Tongue (tissue), 2 donors: Measurements from ENCODE around the gene TRIM25. TPM values are rescaled to one million over a fixed set of nuclear protein-coding genes. Genes with fewer than 3 reads are reported as not detected.
"Not testable (repeated sequence)": the region's sequence is repeated elsewhere in the genome, so short reads cannot be mapped to it uniquely, and the experiment has no call there.

Source experiments
- DNase-seq: peaks from one replicate; pipeline ENCODE4 v3.0.0-alpha.2; 2015
- total RNA-seq: library from RNA; depleted of rRNA; stranded (reverse); fragments of >200 nt; gene quantifications from one replicate; pipeline ENCODE4 v1.2.3, GENCODE V29; 2014

The TRIM25 gene, protein sequence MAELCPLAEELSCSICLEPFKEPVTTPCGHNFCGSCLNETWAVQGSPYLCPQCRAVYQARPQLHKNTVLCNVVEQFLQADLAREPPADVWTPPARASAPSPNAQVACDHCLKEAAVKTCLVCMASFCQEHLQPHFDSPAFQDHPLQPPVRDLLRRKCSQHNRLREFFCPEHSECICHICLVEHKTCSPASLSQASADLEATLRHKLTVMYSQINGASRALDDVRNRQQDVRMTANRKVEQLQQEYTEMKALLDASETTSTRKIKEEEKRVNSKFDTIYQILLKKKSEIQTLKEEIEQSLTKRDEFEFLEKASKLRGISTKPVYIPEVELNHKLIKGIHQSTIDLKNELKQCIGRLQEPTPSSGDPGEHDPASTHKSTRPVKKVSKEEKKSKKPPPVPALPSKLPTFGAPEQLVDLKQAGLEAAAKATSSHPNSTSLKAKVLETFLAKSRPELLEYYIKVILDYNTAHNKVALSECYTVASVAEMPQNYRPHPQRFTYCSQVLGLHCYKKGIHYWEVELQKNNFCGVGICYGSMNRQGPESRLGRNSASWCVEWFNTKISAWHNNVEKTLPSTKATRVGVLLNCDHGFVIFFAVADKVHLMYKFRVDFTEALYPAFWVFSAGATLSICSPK
- 22.1 TPM for total RNA-seq

DNA sequence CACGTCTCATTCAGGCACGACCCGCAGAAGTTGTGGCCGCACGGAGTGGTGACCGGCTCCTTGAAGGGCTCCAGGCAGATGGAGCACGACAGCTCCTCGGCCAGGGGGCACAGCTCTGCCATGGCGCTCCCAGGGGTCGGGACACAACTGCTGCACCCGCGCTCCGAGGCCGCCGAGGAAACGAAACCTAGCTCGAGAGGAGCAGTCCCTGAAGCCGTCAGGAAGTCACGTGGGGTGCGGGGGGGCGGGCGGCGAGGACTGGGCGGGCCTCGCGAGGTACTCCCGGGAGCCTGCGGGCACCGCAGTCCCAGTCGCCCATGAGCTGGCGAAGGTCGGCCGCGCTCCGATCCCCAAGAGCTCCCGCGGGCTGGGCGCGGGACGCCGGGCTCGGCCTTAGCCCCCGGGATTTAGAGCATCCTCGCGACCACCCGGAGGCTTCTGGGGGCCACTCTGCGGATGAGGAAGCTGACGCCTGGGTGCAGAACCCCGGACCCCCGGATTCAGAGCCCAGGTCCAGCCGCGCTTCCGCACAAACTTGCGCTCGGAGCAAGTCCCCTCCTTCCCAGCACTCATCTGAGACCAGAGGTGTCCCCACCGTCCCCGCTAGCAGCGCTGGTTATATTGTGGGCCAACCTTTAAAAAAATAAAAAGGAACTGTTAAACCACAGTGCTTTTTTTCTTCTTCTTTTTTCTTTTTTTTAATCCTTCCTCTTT, at the start of gene TRIM25:
Gene TRIM25, minus strand, starts transcription at position 183 of the 714 bp plus-strand sequence. Its CDS starts 61 bp downstream, at position 122.
- DNase-seq: peak; percentile 91

DNA sequence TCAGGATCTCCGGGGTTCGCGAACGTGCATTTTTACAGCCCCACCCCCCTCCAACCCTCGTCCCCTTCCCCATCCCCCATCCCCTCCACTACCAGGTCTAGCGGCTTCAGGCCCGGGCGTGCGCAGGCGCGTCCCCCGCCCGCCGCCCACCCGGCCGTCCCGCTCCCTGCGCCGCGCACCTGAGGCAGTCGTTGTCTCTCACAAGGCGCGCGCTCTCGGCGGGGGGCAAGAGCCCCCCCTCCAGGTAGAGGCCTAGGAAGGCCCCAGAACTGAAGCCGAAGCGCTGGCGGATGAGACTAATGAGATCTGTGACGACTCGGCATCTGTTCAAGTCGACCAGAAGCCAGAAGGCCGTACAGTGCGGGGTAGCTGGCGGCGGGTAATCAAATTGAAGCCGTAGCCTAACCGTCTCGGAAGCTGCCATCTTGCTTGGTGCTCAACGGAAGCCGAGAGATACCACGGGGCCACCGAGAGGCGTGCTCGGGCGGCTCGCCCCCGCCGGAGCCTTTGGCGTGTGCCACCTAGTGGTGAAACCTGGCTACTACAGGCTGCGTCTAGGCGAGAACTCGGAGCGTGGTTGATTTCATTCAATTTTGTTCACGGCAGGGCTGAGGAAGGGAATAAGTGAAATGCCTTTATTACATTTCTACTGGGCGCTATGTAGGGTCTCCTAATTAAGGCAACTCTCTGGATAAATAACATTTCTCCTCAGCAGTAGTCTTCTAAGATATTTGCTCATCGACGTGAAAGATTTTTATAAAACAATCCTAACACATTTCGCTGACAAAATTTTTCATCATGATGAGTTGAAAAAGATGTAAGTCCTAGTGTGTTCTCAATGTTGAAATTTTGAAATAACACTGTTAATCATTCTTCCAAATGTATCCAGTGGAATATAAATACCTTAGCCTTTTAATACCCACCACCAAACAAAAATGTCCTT, 47.0 kb upstream of the TRIM25 start, which contains the start of gene COIL:
Gene COIL, minus strand, starts transcription at position 455 of the 943 bp plus-strand sequence. Its CDS starts 31 bp downstream, at position 424.
- peak; percentile 96 for DNase-seq

DNA sequence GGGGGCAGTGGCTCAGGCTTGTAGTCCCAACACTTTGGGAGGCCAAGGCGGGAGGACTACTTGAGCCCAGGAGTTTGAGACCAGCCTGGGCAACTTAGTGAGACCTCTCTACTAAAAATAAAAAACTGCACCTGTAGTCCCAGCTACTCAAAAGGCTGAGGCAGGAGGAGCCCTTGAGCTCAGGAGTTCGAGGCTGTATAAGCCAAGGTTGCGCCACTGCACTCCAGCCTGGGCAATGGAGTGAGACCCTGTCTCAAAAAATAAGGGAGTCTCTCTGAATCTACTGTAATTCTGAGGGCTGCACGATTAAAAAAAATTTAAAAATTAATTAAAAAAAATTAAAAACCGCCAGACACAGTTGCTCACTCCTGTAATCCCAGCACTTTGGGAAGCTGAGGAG, 43.1 kb upstream of the TRIM25 start:
- DNase-seq: no peak

DNA sequence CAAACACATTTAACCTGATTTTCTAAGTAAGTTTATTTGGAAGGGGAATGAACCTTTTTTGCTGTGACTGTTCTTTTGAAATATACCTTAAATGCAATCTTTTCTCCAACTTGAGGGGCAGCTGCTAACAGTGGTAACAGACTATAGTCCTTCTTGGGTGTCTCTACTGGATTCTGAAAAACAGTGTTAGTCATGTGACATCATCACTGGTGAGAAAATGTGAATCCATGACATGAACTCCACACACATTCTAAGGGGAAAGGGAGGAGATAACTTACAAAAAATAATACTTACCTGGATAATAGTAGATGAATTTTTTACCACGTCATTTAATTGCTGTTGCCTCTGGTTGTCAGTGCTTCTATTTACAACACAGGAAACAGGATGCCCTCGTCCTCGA, 35.7 kb upstream of the TRIM25 start:
- no peak for DNase-seq

DNA sequence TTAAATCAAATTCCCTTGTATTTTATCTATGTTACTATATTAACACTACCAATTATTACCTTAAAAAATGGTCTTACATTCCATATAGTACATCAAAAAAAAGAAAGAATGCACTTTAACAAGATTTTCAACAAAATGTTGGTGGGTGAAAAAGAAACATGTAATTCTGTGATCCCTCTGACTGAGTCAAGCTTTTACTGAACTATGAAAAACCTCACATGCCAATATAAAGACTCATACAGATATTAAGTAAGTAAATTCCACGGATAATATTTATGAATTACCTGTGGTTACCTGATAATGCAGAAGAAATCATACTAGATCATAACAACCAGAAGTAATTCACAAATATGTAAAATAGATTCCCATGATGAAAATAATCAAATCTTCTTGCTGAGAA, 34.6 kb upstream of the TRIM25 start:
- DNase-seq: no peak

DNA sequence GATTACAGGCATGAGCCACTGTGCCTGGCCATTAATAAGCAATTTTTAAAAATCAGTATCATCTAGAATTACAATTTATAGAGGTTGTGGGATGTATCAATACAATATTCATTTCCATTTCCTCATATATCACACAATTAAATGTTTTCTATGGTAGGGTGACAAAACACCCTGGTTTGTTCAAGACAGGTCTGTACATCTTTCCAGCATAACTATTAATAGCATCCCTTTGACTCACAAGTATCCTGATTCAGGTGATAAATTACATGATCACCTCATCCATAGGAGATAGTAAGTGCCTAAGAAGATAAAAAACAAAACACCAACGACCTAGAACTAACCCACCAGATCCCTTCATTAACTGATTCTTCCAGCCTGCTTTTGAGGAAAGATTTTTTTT, 33.9 kb upstream of the TRIM25 start:
- DNase-seq: no peak

DNA sequence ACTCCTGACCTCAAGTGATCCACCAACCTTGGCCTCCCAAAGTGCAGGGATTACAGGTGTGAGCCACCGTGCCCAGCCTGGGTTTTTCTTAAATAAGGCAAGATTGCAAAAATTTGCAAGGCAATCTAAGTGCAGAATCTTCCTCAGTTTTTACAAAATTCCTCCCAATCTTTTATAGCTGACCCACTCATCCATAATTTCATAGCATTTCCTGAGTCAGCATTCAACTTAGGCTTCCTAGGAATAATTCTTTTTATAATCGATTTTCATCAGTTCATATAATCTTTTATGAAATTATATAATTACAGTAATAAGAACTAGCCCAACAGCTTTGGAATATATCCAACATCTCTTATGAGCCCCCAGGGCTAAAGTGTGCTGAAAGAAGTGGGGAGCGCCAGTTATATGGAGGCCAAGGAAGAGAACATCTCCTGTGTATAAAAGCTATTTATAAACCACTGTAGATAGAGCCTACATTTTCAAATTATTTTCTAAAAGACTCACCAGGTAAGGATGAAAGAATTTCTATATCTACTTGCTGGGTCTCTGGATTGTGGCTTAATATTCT, 32.2 kb upstream of the TRIM25 start:
- DNase-seq: no peak

DNA sequence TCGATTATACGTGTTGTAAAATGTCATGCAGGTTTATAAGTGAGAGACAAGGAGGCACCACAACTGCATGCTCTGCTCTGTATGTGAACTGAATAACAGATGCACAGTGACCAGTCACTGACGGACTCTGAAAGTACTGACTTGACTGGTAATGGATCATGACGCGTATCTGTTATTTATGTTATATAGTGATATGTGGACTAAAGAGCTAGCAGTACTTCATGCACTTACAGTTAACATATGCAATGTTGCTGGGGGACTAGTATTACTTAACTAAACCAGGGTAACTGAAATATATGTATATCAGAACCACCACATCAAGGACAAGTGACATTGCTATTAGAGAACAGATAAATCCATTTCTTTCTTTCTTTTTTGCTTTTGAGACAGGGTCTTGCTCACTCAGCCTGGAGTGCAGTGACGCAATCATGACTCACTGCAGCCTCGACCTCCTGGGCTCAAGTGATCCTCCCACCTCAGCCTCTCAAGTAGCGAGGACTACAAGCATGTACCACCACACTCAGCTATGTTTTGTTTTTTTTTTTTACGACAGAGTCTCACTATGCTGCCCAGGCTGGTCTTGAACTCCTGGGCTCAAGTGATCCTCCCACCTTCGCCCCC, 29.8 kb upstream of the TRIM25 start:
- no peak for DNase-seq

DNA sequence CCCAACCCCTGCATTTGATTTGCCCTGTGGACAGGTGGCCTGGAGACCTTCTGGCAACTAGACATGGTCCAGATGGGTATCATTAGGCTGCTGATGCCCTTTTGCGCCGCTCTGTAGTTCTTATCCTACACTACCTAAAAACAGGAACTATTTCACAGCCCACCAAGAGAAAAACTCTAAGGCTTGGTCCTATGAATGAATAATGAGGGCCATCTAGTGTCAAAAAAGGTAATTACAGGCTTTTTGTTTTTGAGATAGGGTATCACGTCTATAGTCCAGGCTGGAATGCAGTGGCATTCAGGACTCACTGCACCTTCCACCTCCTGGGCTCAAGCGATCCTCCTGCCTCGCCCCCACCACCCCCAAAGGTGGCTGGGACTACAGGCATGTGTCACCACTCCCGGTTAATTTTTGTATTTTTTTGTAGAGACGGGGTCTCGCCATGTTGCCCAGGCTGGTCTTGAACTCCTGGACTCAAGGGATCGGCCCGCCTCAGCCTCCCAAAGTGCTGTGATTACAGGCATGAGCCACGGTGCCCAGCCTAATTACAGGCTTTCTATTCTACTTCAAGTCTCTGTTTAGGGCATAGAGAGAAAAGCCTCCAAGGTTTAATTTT, 26.1 kb upstream of the TRIM25 start:
- peak; percentile 77 for DNase-seq

DNA sequence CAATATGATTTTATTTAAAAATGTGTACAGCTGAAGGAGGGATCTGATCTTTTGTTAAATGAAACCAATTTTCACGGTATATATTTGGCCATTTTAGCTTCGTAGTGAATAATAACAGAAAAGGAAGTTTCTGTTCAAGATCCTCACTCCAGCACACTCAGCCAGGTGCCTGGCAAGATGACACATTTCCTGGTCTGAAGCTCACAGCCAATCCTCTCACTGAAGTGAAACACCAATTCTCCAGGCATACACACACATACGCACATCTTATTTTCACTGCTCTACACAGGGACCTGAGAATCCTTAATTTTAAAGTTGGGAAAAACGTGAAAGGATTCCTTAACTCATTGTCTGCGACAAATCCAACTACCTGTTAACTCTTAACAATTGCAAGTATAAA, 24.4 kb upstream of the TRIM25 start:
- DNase-seq: not testable (repeated sequence)

DNA sequence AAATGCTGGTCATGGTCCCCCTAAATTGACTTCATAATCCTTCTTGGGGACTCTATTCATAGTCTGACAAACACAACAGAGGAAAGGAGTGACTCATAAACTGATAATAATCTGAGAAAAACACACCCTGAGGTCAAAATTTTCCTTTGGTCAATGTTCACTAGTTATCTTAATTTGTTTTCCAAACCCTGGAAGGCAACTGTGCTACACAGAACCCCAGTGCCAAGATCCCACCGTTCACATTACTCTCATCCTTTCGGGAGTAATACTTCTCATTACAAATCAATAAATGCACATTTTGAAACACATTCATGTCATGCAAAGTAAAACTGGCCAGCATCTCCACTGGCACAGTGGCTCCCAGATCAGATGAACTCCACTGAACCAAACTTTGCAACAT, 23.8 kb upstream of the TRIM25 start:
- DNase-seq: no peak

DNA sequence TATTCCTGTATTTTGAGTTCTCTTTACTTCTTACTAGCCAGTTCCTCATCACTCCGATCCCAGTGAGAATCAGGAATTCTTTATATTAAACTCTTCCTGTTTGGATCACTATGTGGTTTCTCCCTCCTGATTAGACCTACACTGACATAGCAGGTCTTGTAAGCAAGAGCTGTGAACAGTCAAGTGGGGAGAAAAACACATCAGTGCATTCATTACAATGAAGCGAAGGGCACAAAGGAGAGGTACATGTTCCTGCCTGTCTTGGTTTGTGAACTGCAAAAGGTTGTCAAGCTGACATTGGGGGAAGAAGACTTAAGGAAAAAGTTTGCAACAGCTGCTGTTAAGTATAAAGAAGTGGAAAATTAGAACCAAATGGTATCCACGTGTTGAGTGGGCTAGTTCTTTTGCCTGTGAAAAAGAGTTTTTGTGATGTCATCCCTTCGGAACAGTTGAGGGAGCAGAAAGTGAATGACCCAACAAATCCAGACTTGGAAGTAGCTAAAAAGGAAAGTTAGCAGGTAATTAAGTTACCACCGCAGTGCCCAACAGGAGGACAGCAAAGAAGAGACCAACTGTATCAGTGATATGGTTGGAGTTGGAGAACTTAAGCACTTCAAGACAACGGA, 23.0 kb upstream of the TRIM25 start:
- DNase-seq: peak; percentile 37

DNA sequence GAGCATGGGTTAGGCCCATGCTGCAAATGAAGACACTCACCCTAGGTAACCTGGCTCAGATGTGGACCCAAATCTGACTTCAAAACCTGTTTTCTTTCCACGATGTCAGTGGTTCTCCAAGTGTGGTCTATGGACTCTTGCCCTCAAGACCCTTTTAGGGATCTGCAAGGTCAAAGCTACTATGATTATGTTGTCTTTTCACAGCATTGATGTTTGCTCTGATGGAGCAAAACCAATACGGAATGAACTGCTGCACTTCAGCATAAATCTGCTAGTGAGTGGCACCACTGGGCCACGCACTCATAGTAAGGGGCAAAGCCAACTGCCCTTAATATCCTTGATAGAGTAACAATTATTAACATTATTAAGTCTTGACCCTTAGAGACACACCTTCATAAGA, 21.6 kb upstream of the TRIM25 start:
- DNase-seq: no peak

DNA sequence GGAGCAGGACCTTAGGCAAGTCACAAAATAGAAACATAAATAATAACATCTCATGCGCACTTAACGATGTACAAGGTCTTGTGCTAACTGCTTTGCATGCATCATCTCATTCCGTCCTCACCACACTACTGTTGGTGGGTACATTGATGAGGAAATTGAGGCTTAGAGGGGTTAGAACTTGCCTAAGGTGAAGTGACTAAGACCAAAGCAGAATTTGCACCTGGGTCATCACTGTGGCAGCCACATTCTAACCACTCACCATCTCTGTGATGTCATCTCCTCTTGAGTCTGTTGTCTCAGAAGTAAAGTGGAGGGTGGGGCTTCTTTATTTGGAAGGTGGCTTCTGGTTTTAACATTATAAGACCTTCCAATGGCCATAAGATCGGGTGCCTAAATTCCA, 20.4 kb upstream of the TRIM25 start:
- no peak for DNase-seq

DNA sequence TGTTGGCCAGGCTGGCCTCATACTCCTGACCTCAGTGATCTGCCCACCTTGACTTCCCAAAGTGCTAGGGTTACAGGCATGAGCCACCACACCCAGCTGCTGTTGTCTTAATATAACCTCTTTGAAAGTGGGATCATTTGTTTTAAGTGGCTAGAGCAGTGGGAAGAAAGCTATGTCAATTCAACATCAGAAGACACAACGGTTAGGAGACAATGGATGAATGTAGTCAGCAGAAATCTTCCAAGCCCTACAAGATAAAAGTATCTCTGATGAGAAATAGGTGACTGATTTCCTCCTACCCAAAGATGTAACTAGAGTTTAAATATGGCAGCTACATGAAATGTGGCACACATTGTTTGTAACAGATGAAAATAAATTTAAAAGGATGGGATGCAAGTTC, 20.0 kb upstream of the TRIM25 start:
- DNase-seq: no peak

DNA sequence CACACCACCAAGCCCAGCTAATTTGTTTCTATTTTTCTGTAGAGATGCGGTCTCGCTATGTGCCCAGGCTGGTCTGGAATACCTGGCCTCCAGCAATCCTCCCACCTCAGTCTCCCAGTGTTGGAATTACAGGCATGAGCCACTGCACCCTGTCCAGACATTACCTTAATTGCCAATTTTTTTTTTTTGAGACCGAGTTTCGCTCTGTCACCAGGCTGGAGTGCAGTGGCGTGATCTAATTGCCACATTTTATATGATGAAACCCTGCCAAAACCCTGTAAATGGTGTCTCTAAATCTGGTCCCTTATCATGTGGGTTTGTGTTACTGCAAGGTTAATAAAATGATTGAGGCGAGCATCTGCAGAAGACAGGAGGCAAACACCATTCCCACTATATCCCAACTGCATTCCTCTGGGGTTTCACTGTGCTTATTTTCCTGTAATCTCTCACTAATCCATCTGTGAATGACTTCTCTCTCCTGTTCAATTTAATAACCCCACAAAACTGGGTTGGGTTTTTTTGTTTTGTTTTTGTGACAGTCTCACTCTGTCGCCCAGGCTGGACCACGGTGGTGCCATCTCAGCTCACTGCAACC, 19.4 kb upstream of the TRIM25 start:
- no peak for DNase-seq

DNA sequence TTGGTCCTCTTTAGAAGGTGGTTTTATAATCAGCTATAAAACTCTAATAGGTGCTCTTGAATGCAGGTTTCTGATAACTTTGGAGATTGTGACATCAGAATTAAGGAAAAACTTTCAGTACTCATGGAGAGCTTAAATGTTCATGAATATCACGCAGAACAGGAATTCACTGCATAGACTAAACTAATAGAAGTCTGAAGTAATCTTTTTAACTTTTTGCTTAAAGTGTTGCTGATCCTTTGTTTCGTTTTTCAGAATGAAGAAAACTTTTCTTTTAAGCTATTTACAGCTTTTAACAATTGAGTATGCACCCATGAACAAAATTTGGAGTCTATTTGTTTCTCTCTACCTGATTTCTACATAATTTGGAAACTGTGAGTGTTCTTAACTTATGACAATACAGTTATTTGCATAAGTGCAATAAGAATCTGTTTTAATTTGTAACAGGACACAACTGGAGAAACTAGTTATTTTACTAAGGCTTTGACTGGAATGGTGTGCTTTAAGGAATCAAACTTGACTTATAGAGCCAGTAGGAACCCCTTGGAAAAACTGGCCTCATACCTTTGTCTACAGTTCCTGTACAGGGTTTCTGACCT, 17.0 kb upstream of the TRIM25 start:
- DNase-seq: no peak

DNA sequence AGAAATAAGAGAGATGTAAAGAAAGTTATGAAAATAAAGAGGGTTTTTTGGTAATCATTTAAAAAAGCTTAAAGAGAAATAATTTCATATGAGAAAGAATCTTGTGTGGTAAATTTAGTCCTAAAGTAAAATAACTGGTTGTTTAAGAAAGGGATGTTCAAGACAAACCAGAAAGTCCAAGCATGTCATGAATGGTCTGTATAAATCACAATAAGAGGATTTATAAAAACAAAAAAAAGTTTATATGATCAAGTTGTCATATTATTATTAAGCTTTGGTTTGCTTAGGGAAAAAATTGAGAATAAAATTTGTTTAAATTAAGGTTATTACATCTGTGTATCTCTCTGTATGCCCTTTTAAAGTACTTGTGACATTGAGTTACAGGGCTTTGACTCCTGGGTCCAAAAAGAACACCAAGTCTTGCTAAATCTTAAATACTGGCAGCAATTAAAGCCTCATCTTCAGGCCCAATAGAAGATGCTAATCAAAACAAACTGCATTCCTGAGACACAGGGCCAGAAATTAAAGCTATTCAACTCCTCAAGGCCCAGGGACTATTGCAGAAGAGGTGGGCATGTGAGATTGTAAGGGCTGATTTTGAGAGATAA, 15.6 kb upstream of the TRIM25 start:
- no peak for DNase-seq

DNA sequence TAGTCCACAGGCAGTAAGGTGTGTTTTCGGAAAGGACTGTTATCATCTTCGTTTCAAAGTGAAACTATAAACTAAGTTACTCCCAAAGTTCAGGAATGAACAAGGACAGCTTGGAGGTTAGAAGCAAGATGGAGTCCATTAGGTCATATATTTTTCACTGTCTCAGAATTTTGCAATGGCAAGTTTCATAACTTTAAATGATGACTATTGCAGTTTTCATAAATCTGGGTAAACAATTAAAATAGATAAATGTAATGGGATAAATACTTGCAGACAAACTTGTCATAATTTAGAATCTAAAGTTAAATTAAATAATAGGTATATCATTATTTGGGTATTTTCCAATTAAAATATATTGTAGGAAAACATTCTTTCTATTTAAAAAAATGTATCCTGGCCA, 14.7 kb upstream of the TRIM25 start:
- DNase-seq: no peak
